ENCODE data around the gene PRSS56. TPM values are rescaled to one million over a fixed set of nuclear protein-coding genes. Genes with fewer than 3 reads are reported as not detected.
A peak's percentile ranks its signal among the peaks of the same experiment; 100 is the strongest.

PRSS56 gene
- total RNA-seq, 4 donors from 2014 or later = not detected

DNA sequence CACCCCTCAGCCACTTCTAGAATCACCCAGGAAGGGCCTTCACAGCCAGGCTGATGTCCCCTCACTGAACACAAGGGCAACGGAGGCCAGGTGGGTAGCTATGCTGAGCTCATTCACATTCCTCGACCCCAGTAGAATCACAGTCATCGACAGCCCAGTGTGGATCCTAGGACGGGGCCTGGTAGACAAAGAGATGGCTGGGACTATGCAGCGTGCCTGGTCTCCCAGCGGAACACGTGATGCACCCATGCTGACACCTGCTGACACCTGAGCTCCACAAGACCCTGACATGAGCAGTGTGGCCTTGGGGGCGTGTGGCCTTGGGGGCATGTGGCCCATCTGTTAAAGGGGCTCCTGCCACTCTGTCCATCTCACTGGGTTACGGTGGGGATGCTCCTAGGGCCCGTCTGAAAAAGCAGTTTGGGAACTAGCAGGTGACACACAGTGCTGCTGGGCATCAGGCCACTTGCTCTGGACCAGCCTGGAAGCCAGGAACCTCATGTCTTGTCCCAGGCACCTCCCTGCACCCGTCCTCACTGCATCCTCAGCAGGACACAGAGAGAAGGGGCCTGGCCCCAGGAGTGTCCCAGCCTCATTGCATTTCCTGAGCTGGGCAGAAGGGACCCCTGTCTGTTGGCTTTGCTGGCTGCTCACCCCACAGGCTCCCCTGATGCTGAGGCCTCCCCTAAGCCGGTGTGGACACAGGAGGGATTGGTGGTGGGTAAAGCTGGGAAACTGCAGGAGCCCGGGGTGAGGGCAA is 42.3 kb upstream of the PRSS56 start:
- TF ChIP-seq POLR2A (IDR thresholded peaks at IDR 0.05) = no peak
- TF ChIP-seq, protein P1, sequence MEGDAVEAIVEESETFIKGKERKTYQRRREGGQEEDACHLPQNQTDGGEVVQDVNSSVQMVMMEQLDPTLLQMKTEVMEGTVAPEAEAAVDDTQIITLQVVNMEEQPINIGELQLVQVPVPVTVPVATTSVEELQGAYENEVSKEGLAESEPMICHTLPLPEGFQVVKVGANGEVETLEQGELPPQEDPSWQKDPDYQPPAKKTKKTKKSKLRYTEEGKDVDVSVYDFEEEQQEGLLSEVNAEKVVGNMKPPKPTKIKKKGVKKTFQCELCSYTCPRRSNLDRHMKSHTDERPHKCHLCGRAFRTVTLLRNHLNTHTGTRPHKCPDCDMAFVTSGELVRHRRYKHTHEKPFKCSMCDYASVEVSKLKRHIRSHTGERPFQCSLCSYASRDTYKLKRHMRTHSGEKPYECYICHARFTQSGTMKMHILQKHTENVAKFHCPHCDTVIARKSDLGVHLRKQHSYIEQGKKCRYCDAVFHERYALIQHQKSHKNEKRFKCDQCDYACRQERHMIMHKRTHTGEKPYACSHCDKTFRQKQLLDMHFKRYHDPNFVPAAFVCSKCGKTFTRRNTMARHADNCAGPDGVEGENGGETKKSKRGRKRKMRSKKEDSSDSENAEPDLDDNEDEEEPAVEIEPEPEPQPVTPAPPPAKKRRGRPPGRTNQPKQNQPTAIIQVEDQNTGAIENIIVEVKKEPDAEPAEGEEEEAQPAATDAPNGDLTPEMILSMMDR (IDR thresholded peaks at IDR 0.05) = no peak
- no peak for DNase-seq

DNA sequence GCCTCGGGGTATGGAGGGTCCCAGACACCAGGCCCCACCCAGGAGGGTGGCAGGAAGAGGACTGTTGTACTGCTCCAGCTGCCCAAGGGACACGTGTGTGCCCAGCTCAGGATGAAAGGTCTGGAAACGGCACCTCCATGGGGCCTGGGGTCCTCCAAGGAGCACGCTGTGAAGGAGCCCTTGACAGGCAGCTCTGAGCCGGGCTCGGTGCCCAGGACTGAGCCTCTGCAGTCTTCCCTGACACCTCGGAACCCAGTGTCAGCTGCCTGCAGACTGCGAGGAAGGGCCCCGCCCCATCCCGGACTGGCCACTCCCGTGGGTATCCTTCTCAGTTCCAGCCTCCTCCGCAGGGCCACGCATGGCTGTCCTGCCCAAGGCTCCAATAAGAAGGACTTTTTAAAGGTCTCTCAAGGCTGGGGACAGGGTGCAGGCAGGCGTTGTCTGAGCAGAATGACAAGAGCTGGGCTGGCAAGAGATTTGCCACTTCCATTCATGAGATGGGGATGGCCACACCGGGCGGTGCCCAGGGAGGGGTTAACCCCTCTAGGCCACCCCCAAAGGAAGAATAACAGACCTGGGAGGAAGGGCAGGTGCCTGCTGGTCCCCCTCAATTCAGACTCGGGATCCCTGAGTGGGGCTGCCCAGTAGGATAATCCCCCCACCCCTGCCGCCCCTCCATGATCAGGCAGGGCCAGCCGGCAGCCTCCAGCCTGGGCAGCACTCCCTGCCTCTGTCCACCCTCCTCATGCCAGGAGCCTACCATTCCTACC is 41.4 kb upstream of the PRSS56 start:
- TF ChIP-seq, protein P1 (IDR thresholded peaks at IDR 0.05) = no peak
- no peak for TF ChIP-seq POLR2A (IDR thresholded peaks at IDR 0.05)
- H3K9me3 ChIP-seq = no peaks in the 10 kb centered on the region

More for the DNA sequence above, 42.3 kb upstream of the PRSS56 start:
- Histone ChIP-seq H3K27me3 (no peaks in the 10 kb centered on the region), H3K27ac (no peak overlapping the region), H3K9me3 (no peaks in the 10 kb centered on the region), H3K36me3 (no peaks in the 10 kb centered on the region), H3K4me3 (replicated peaks in 1 of 3) (no peak overlapping the region), H3K4me1 (peaks cover 3 to 6% of the 10 kb centered on the region in 2 donors)
- intact Hi-C loops (cut with DNase I) = no loop called here
- 94 to 96% methylated on average over 5 to 10 of the region's 13 CpGs for WGBS, 2 donors

DNA sequence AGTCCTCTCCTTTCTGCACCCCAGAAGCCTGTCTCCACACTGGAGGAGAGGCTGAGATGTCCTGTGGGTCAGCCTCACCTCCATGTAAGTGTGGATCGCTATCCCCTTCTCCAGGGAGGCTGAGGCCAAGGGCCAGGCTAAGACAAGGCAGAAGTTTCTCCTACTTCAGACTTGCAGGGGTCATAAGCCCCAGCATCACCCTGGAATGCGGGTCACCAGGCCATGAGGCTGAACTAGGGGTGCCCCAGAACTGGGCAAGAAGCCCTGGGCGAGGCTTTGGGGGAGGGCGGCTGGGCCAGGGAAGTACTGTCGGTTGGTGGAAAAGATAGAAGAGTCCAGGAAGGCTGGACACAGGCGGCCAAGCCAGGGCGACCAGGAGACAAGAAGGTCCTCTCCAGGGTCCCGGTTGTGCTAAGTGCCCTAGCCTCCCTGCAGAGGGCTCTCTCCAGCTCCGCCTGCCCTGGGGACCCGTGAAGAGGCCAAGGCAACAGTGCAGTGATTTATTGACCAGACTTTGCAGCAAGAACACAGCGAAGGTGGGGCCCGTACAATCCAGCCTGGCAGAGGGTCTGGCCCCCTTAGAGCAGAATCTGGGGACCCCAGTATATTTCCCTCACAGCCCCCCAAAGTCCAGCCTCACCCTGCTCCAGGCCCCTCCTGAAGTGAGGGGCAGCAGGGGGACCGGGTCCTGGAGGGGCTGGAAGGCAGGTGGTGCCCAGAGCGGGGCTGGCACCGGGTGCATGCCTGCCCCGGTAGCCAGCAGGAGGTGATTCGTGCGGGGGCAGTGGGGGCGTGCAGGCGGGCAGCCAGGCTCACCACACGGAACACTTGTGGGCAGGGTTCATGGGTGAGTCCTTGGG is 40.6 kb upstream of the PRSS56 start:
- no peak for DNase-seq
- Histone ChIP-seq H3K27me3 (no peaks in the 10 kb centered on the region), H3K9me3 (no peaks in the 10 kb centered on the region), H3K36me3 (no peaks in the 10 kb centered on the region), H3K4me1 (no peaks in the 10 kb centered on the region), H3K27ac (no peak overlapping the region), H3K4me3 (replicated peaks in 1 of 3) (no peak overlapping the region)
- 78 to 81% methylated on average over 11 to 12 of the region's 21 CpGs for WGBS, 2 donors
- intact Hi-C loops (cut with DNase I) = no loop called here
- no peak for TF ChIP-seq POLR2A (IDR thresholded peaks at IDR 0.05)
- TF ChIP-seq, protein P1 (IDR thresholded peaks at IDR 0.05) = no peak

More for the DNA sequence above, 41.4 kb upstream of the PRSS56 start:
- Histone ChIP-seq H3K27ac (no peak overlapping the region), H3K4me3 (replicated peaks in 1 of 3) (no peak overlapping the region), H3K4me1 (peaks cover 0 to 4% of the 10 kb centered on the region in 2 donors), H3K36me3 (no peaks in the 10 kb centered on the region), H3K27me3 (no peaks in the 10 kb centered on the region)
- 49 to 71% methylated on average over 7 to 10 of the region's 19 CpGs for WGBS, 2 donors
- DNase-seq = peak; percentile 29 to 34
- intact Hi-C loops (cut with DNase I) = no loop called here

DNA sequence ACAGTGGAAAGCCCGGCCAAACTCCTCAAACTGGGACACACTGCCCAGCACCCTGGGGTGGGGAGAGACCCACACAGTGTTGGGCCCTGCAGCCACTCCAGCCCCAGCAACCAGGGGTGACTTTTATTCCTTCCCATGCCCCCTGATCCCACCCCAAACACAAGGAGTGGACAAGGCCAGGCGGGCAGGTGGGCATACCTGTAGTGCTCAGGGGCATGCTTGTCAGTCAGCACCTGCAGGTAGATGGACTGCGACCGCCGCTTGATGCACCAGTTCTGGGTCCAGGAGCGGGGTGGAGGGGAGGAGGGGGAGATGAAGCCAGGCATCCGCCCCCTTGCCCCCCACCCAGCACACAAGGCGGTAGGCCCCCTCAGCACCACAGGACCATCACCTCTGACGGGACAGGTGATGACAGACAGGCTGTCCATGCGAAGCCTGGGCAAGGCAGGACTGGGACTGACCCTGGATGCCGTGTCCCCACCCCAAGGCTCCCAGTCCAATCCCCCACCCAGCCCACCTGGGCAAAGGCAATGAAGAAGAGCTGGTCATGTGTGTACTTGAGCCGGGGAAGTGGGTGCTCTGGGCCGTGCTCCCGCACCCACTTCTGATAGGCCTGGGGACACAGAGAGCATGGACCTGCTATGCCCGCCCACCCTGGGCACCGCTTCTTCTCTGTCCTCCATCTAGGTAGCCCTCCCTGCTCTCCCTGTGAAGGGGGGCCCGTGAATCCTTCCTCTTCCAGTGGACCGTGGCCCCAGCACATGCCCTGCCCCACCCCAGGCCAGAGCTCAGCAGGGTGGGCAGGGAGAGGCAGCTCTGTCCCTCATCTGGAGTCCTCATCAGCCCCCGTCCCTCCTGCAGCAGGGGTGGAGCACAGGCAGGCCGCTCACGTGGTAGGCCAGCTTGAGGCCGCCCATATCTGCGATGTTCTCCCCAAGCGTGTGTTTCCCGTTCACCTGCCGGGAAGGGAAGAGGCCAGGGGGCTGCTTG is 39.7 kb upstream of the PRSS56 start:
- no peak overlapping the region for H3K27ac ChIP-seq
- no peak for TF ChIP-seq POLR2A (IDR thresholded peaks at IDR 0.05)
- TF ChIP-seq, protein P1 (IDR thresholded peaks at IDR 0.05) = no peak
- WGBS, 2 donors = 79 to 85% methylated on average over 9 to 12 of the region's 26 CpGs
- peaks cover 5% of the 10 kb centered on the region for H3K27me3 ChIP-seq
- intact Hi-C loops (cut with DNase I) = no loop called here
- H3K9me3 ChIP-seq = no peaks in the 10 kb centered on the region
- no peaks in the 10 kb centered on the region for H3K36me3 ChIP-seq
- no peak overlapping the region for H3K4me3 ChIP-seq (replicated peaks in 1 of 3)
- no peak for DNase-seq
- peaks cover 0 to 2% of the 10 kb centered on the region in 2 donors for H3K4me1 ChIP-seq

Data from thyroid gland (tissue), 4 donors.